ENCODE measurements around the gene GPM6B.

Gene GPM6B

DNA sequence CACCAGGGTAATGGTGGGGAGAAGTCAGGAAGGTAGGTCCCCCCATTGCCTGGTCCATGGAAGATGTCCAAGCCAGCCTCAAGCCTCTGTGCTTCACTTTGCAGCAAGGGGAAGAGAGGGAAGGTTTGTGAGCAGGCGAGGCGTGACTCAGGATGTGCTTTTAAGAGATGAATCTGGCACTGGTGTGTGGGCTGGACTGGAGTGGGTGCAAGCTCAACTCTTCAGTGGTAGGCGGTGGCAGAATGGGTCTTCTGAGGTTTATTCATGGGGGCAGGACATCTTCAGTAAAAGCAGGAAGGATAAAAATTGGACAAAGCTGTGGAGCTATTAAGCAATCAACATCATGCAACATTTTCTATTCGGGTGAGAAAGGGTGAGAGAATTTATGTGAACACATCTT is 19.4 kb downstream of the GPM6B start:
- DNase-seq (ENCODE audit: insufficient read length, low spot score) (no peak), FAIRE-seq (no peak)
- no peak for TF ChIP-seq PAX5 (IDR thresholded peaks at IDR 0.05; ENCODE audit: insufficient read depth, low read length, severe bottlenecking)
- no peak for TF ChIP-seq POU2F2 (IDR thresholded peaks at IDR 0.05; ENCODE audit: low read depth, low read length)
- TF ChIP-seq POLR2A (IDR thresholded peaks at IDR 0.05; ENCODE audit: low read depth, low read length) = no peak
- no peak for TF ChIP-seq TAF1 (IDR thresholded peaks at IDR 0.05; ENCODE audit: low read depth, low read length)
- TF ChIP-seq SPI1 (IDR thresholded peaks at IDR 0.05; ENCODE audit: low read depth, low read length) = no peak
- no peak for TF ChIP-seq POLR2AphosphoS5 (IDR thresholded peaks at IDR 0.05; ENCODE audit: low read depth, low read length)

DNA sequence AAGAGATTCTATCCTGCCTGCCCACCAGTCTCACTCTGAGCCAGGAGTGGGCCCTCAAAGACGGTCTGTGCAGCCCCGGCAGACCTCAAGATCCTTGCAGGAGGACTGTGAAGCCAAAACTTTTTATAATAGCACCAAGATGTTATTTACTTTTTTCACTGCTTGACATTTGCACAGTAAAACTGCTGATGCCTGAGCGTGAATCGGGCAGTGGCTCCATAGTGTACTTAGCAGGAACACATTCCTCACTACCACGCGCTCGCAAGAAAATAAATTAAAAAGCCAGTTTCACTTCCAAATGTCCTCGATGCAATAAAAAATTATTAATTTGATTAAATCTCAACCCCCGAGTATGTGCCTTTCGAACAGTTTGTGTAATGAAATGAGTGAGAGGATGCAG is 22.5 kb downstream of the GPM6B start:
- FAIRE-seq = no peak
- DNase-seq (ENCODE audit: insufficient read length, low spot score) = no peak

DNA sequence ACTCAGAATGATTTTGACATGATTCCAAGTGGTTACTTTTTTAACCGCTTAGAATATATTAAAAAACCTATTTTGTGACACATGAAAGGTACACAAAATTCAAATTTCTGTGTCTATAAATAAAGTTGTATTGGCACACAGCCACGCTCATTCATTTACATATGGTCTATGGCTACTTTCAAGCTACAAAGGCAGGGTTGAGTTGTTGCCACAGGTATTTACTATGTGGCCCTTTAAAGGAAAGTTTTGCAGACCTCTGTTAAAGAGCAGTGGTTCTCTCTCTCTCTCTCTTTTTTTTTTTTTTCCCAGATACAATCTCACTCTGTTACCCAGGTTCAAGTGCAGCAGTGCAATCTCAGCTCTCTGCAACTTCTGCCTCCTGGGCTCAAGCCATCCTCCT is 23.0 kb downstream of the GPM6B start:
- no peak for TF ChIP-seq POU2F2 (IDR thresholded peaks at IDR 0.05; ENCODE audit: low read depth, low read length)
- no peak for TF ChIP-seq SPI1 (IDR thresholded peaks at IDR 0.05; ENCODE audit: low read depth, low read length)
- no peak for TF ChIP-seq TAF1 (IDR thresholded peaks at IDR 0.05; ENCODE audit: low read depth, low read length)
- TF ChIP-seq POLR2A (IDR thresholded peaks at IDR 0.05; ENCODE audit: low read depth, low read length) = no peak
- TF ChIP-seq PAX5 (IDR thresholded peaks at IDR 0.05; ENCODE audit: insufficient read depth, low read length, severe bottlenecking) = no peak
- no peak for TF ChIP-seq POLR2AphosphoS5 (IDR thresholded peaks at IDR 0.05; ENCODE audit: low read depth, low read length)
- FAIRE-seq (no peak), DNase-seq (ENCODE audit: insufficient read length, low spot score) (no peak)

More for the DNA sequence above, 22.5 kb downstream of the GPM6B start:
- TF ChIP-seq PAX5 (IDR thresholded peaks at IDR 0.05; ENCODE audit: insufficient read depth, low read length, severe bottlenecking) = no peak
- TF ChIP-seq TAF1 (IDR thresholded peaks at IDR 0.05; ENCODE audit: low read depth, low read length) = no peak
- TF ChIP-seq POLR2AphosphoS5 (IDR thresholded peaks at IDR 0.05; ENCODE audit: low read depth, low read length) = no peak
- no peak for TF ChIP-seq POLR2A (IDR thresholded peaks at IDR 0.05; ENCODE audit: low read depth, low read length)
- TF ChIP-seq POU2F2 (IDR thresholded peaks at IDR 0.05; ENCODE audit: low read depth, low read length) = no peak
- TF ChIP-seq SPI1 (IDR thresholded peaks at IDR 0.05; ENCODE audit: low read depth, low read length) = no peak

DNA sequence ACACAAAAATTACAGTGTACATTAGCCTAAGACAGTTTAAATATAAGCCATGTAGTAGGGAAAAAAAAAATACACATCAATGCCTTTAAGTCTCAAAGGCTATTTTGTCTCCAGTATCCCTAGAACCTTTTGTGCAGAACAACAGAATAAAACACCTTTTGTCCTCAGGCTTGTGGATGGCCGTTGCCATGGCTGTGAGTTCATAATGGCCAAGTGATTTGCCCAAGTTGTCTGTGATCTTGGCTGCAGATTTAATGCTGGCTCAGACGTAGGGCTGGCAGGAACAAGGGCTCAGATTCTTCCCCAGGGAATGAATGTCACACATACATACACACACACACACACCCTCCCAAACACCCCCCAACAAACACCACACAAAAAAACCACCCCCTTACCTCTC is 25.3 kb downstream of the GPM6B start:
- no peak for TF ChIP-seq TAF1 (IDR thresholded peaks at IDR 0.05; ENCODE audit: low read depth, low read length)
- TF ChIP-seq PAX5 (IDR thresholded peaks at IDR 0.05; ENCODE audit: insufficient read depth, low read length, severe bottlenecking) = no peak
- no peak for TF ChIP-seq POU2F2 (IDR thresholded peaks at IDR 0.05; ENCODE audit: low read depth, low read length)
- no peak for TF ChIP-seq POLR2A (IDR thresholded peaks at IDR 0.05; ENCODE audit: low read depth, low read length)
- no peak for TF ChIP-seq SPI1 (IDR thresholded peaks at IDR 0.05; ENCODE audit: low read depth, low read length)
- TF ChIP-seq POLR2AphosphoS5 (IDR thresholded peaks at IDR 0.05; ENCODE audit: low read depth, low read length) = no peak
- no peak for FAIRE-seq
- no peak for DNase-seq (ENCODE audit: insufficient read length, low spot score)

DNA sequence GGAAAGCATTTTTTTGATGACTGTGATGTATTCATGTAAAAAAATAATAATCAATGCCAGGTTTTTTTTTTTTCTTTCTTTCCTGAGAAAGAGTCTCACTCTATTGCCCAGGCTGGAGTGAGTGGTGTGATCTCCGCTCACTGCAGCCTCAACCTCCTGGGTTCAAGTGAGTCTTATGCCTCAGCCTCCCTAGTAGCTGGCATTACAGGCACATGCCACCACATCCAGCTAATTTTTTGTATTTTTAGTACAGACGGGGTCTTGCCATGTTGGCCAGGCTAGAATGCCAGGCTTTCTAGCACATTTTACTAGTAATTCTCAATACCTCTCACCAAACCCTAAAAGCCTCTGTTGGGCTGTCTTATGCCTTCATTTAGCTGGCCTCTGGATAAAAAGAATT is 25.7 kb downstream of the GPM6B start:
- TF ChIP-seq TAF1 (IDR thresholded peaks at IDR 0.05; ENCODE audit: low read depth, low read length) (no peak), PAX5 (IDR thresholded peaks at IDR 0.05; ENCODE audit: insufficient read depth, low read length, severe bottlenecking) (no peak), SPI1 (IDR thresholded peaks at IDR 0.05; ENCODE audit: low read depth, low read length) (no peak), POLR2AphosphoS5 (IDR thresholded peaks at IDR 0.05; ENCODE audit: low read depth, low read length) (no peak), POU2F2 (IDR thresholded peaks at IDR 0.05; ENCODE audit: low read depth, low read length) (no peak), POLR2A (IDR thresholded peaks at IDR 0.05; ENCODE audit: low read depth, low read length) (no peak)
- no peak for DNase-seq (ENCODE audit: insufficient read length, low spot score)
- FAIRE-seq = no peak

DNA sequence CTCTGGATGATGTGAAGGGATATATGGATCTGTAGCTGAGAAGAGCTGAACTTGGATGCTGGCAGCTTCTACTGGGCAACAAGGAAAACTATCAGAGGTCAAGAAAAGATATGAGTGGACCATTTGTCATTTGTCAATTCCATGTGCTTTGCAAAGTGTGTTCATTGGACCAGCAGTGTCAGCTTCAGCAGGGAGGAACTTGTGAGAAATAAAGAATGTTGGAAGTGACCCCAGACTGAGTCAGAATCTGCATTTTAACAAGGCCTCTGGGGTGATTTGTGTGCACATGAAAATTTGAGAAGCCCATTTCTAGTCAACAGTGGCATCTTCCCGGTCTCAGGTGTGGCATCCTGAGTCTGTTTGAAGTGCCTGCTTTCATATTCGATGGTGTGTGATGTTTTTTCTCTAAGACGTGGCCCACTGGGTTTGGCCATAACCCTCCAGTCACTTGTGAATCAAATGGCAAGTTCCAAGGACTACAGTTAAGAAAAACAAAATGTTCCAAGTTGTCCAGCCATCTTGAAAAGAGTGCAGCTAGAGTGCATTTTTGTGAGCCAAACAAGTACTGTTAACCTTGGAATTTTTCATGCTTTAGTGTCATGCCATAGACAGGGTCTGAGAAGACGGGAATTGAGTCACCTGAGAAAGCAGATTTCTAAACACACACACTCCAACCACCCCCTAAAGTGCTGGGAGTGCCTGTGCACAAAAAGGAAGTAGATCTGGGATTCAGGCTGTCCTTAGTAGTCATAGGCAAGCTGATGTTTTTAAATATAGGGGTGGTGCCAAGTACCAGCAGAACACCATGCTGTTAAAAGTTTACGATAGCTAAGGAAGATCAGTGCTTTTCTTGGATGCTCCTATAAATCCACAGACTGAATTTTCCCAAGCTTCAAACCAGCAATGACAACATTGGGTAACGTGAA is 26.4 kb downstream of the GPM6B start:
- DNase-seq (ENCODE audit: insufficient read length, low spot score) (no peak), FAIRE-seq (no peak)
- no peak for TF ChIP-seq PAX5 (IDR thresholded peaks at IDR 0.05; ENCODE audit: insufficient read depth, low read length, severe bottlenecking)
- no peak for TF ChIP-seq SPI1 (IDR thresholded peaks at IDR 0.05; ENCODE audit: low read depth, low read length)
- no peak for TF ChIP-seq POLR2A (IDR thresholded peaks at IDR 0.05; ENCODE audit: low read depth, low read length)
- TF ChIP-seq POU2F2 (IDR thresholded peaks at IDR 0.05; ENCODE audit: low read depth, low read length) = no peak
- no peak for TF ChIP-seq POLR2AphosphoS5 (IDR thresholded peaks at IDR 0.05; ENCODE audit: low read depth, low read length)
- no peak for TF ChIP-seq TAF1 (IDR thresholded peaks at IDR 0.05; ENCODE audit: low read depth, low read length)

DNA sequence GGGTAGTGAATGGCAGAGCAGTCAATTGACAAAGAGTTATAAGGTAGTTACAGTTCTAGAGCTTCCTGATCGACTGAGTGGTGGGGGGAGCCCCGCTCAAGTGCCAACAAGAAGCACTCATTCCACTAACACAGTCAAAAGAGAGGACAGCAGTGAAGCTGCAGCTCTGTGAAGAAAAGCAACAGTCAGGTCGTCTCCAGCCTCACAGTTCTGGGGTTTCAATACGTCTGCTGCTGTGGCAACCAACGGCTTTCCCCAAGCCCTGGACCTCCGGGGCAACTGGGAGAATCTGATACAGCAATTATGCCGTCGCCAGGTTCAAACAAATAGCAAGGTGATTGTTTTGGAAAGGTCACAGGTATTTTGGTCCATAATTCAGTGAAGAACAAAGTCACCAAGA is 30.8 kb downstream of the GPM6B start:
- no peak for TF ChIP-seq POLR2A (IDR thresholded peaks at IDR 0.05; ENCODE audit: low read depth, low read length)
- no peak for TF ChIP-seq POU2F2 (IDR thresholded peaks at IDR 0.05; ENCODE audit: low read depth, low read length)
- TF ChIP-seq SPI1 (IDR thresholded peaks at IDR 0.05; ENCODE audit: low read depth, low read length) = no peak
- TF ChIP-seq PAX5 (IDR thresholded peaks at IDR 0.05; ENCODE audit: insufficient read depth, low read length, severe bottlenecking) = no peak
- no peak for TF ChIP-seq POLR2AphosphoS5 (IDR thresholded peaks at IDR 0.05; ENCODE audit: low read depth, low read length)
- no peak for TF ChIP-seq TAF1 (IDR thresholded peaks at IDR 0.05; ENCODE audit: low read depth, low read length)
- FAIRE-seq (no peak), DNase-seq (ENCODE audit: insufficient read length, low spot score) (no peak)

GRCh38 chrX:13780868-13781427 is 35.9 kb downstream of the GPM6B start:
- TF ChIP-seq PAX5 (IDR thresholded peaks at IDR 0.05; ENCODE audit: insufficient read depth, low read length, severe bottlenecking) = no peak
- TF ChIP-seq POLR2A (IDR thresholded peaks at IDR 0.05; ENCODE audit: low read depth, low read length) = no peak
- no peak for TF ChIP-seq POLR2AphosphoS5 (IDR thresholded peaks at IDR 0.05; ENCODE audit: low read depth, low read length)
- TF ChIP-seq TAF1 (IDR thresholded peaks at IDR 0.05; ENCODE audit: low read depth, low read length) = no peak
- no peak for TF ChIP-seq POU2F2 (IDR thresholded peaks at IDR 0.05; ENCODE audit: low read depth, low read length)
- FAIRE-seq (no peak), DNase-seq (ENCODE audit: insufficient read length, low spot score) (no peak)

GRCh38 chrX:13778916-13779315 is 38.0 kb downstream of the GPM6B start:
- TF ChIP-seq POLR2A (IDR thresholded peaks at IDR 0.05; ENCODE audit: low read depth, low read length) (no peak), PAX5 (IDR thresholded peaks at IDR 0.05; ENCODE audit: insufficient read depth, low read length, severe bottlenecking) (no peak), TAF1 (IDR thresholded peaks at IDR 0.05; ENCODE audit: low read depth, low read length) (no peak), SPI1 (IDR thresholded peaks at IDR 0.05; ENCODE audit: low read depth, low read length) (no peak), POLR2AphosphoS5 (IDR thresholded peaks at IDR 0.05; ENCODE audit: low read depth, low read length) (no peak), POU2F2 (IDR thresholded peaks at IDR 0.05; ENCODE audit: low read depth, low read length) (no peak)
- FAIRE-seq (no peak), DNase-seq (ENCODE audit: insufficient read length, low spot score) (no peak)
